GM08714 (cell line): ENCODE measurements around the gene LTN1.

Experiments used
- H3K4me3 ChIP-seq: fragments of 200-500 bp; sonication (Bioruptor generic); 2 replicates; pipeline ENCODE4 v1.5.1; 2014; ENCODE audit warnings: mild to moderate bottlenecking, low read length, inconsistent platforms
- ZNF274 ChIP-seq: IDR thresholded peaks from 2 replicates; pipeline ENCODE4 v1.6.1; 2012; ENCODE audit warnings: mild to moderate bottlenecking, low read depth, low read length

The LTN1 gene

GRCh38 chr21:28922368-28922767, 70.3 kb downstream of the LTN1 start:
- no peak for TF ChIP-seq ZNF274
- H3K4me3 ChIP-seq: no peak overlapping the region

- no peak for TF ChIP-seq ZNF274
- H3K4me3 ChIP-seq: no peak overlapping the region
Observed at GRCh38 chr21:28916150-28916893, 76.4 kb downstream of the LTN1 start.

GRCh38 chr21:28913071-28913470, 79.6 kb downstream of the LTN1 start:
- no peak for TF ChIP-seq ZNF274
- no peak overlapping the region for H3K4me3 ChIP-seq

DNA sequence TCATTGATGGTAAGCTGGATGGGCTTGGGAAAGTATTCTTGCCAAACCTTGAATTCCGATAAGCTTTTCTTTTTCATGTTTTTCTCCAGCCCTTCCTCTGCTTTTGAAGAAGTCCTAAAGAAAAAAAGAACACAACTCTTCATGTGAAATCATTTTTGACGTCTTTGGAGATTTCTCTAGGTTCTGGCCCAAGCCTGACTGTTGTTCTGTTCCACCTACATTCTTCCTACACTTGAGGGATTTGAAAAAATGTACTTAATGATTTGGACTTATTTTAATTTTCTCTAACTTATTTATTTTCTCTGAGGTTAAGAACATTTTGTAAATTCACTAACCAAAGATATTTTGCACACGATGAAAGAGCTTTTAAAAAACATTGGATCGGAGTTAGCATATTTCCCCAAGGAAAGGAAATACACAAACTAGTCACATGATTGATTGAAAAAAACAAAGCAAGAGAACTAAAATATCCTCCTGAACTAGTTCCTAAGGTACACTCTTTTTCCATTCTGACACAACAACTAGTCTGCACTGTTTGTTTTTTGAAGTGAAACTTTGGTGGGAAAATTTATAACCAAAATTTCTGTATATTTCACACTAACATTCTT, 82.3 kb downstream of the LTN1 start:
- no peak overlapping the region for H3K4me3 ChIP-seq
- TF ChIP-seq ZNF274: no peak

DNA sequence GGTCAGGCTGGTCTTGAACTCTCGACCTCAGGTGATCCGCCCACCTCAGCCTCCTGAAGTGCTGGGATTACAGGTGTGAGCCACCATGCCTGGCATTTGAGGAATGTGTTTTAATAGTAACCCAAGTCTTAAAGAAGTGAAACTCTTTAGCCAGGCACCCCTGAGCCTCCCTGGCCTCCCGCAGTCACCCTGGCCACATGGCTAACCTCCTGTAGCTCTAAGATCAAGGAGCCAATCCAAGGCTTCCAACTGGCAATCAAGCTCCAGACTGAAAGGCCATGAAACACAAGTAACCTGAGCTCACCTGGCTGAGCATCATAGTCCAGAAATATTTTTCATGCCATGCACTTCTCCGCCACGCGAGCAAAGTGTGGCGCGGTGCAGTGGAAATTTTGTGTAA, 84.3 kb downstream of the LTN1 start:
- no peak for TF ChIP-seq ZNF274
- H3K4me3 ChIP-seq: no peak overlapping the region

DNA sequence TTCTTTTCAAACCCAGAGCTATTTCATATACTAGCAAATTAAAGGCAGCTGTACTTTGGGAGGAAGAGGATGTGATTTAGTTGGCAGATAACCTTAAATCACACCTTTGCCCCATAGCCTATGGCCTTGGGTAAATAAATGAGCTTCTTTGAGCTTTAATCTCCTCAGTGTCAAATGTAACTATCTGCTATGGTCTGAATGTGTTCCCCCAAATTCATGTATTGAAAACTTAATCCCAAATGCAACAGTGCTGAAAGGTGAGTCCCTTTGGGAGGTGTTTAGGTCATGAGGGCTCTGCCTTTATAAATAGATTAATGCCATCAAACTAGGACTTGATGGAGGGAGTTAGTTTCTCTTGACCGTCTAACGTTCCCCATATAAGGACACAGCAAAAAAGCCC, 85.8 kb downstream of the LTN1 start:
- no peak for TF ChIP-seq ZNF274

DNA sequence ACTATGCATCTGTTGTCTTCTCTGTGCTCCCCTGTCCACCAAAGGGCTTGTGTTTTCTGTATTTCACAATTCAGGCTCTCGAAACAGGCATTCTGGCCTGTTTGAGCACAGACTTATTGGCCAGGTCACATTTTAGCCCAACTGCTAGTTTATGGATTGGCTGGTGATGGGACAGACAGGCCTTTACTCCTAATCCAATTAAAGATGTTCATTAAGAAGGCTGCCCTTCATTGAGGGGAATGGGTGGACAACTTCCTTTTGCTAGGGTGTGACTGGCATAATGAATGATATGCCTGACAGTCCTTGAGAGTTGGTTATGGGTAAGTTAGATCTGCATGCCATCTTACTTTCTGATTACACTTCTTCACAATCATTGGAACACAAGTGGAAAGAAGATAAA, 86.4 kb downstream of the LTN1 start:
- no peak for TF ChIP-seq ZNF274
- H3K4me3 ChIP-seq: no peak overlapping the region

More for the DNA sequence above, 85.8 kb downstream of the LTN1 start:
- no peak overlapping the region for H3K4me3 ChIP-seq

GRCh38 chr21:28904961-28905435, 87.7 kb downstream of the LTN1 start:
- no peak for TF ChIP-seq ZNF274

DNA sequence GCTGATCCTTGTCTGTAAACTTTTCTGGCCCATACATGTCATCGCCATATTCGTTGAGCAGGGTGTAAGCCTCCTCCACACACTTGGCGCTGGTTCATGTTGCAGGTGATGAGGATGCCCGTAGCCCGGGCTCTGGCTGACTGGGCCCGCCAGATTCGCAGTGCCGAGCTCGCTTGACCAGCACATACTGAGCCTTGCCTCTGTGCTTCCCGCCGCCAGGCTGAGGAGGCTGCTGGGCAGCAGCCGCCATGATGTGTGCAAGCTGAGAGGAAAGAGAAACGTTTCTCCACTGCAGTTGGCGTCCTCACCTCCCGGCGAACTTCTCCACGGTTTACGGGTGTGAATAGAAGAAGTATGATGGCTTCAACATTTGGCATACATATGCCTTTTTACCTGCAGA, 89.2 kb downstream of the LTN1 start:
- H3K4me3 ChIP-seq: no peak overlapping the region
- no peak for TF ChIP-seq ZNF274

More at GRCh38 chr21:28904961-28905435, 87.7 kb downstream of the LTN1 start:
- H3K4me3 ChIP-seq: no peak overlapping the region

DNA sequence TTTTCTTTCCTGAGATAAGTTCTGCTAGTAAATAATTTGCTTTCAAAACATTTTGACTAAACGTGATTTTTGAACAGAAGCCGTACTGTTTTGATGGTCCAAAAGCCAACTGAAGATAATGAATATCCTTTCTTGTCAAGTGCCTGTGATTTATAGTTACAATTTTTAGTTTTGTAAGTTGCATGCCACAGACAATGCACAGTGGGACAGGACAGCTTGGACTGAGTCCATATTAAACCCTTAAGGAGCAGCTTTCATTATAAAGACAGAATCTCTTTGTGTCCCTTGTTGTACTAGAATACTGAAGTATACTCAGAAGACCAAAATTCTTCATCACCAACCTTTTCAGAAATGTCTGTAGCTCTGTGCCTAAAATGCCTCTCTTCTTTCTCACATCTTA, 92.2 kb downstream of the LTN1 start:
- TF ChIP-seq ZNF274: no peak
- H3K4me3 ChIP-seq: no peak overlapping the region

DNA sequence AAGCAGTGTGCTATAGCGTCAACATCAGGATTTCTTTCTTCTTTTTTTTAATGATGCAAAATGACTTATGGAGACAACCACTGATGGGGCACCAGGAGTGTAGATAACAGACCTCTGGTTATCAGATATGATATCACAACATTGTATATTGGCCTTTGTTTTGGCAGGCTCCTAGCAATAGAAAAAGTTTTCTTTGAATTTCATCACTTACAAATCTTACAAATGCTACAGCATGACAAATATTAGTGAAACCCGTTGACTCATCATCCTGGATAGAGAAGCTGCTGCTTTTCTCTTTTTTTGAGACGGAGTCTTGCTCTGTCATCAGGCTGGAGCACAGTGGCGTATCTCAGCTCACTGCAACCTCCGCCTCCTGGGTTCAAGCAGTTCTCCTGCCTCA, 92.9 kb downstream of the LTN1 start:
- no peak for TF ChIP-seq ZNF274
- H3K4me3 ChIP-seq: no peak overlapping the region

- no peak overlapping the region for H3K4me3 ChIP-seq
- TF ChIP-seq ZNF274: no peak
Observed at GRCh38 chr21:28899220-28899619, 93.5 kb downstream of the LTN1 start.

DNA sequence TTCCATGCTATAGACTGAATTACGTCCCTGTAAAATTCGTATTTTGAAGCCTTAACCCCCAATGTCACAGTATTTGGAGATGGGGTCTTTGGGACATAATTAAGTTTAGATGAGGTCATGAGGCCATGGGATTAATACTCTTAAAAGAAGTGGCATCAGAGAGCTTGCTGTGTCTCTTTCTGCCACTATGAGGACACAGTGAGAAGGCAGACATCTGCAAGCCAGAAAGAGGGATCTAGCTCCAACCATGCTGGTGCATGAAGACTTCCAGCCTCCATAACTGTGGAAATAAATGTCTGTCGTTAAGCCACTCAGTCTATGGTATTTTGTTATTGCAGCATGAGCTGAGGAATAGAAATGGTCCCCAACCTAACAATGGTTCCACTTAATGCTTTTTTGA, 99.0 kb downstream of the LTN1 start:
- no peak for TF ChIP-seq ZNF274
- no peak overlapping the region for H3K4me3 ChIP-seq

DNA sequence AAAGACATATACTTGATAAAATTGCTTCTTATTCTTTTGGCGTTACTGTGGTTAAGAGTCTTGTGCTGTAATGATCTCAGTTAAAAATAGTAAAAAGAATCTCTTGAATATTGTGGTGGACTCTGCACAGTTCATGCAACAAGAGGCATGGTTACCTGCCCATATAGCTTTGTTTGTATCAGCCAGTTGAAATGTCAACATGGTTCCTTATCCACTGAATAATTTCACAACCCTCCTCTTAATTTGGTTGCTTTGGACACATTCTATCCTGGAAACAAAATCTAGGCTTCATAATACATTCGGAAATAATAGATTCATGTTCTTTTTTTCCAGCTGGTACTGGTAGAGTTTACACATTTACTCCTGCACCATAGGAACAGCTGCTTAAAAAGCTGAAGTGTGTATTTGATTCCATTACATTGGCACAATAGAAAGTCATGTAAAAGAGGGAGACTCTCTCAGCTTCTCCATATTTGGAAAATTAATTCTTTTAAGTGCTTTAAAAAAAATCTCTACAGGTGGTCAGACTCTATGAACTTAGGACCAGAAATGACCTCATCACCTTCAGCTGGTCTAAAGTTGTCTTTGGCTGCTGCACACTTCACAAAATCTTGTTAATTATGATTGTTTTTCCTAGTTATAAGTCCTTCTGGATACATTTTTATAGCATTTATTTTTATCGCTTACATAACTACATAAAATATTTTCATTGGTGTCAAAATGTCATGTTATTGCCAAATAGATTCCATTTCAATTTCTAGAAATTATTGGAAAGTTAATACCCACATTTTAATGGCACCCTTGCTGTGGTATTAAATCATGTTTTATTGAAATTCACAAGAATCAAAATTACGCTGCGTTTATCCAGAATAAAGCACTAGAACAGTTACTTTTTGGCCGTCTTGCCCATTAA, 100.2 kb downstream of the LTN1 start:
- no peak for TF ChIP-seq ZNF274
- H3K4me3 ChIP-seq: no peak overlapping the region

DNA sequence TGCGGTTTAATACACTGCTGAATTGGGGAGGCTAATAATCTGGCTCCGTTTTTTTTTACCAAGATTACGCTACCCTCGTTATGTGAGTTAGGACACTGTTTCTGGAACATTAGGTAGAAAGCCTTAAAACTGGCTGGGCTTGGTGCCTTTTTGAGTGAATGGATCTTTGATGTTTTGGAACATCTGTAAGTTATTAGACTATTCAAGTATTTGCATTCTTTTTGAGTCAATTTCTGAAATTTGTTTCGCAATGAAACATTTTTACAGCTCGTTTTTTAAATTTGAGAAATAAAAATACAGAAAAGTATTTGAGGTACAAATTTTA, 106.9 kb downstream of the LTN1 start:
- H3K4me3 ChIP-seq: no peak overlapping the region
- no peak for TF ChIP-seq ZNF274
